Measurements from ENCODE around the gene PPP1R15B.

The PPP1R15B gene

DNA sequence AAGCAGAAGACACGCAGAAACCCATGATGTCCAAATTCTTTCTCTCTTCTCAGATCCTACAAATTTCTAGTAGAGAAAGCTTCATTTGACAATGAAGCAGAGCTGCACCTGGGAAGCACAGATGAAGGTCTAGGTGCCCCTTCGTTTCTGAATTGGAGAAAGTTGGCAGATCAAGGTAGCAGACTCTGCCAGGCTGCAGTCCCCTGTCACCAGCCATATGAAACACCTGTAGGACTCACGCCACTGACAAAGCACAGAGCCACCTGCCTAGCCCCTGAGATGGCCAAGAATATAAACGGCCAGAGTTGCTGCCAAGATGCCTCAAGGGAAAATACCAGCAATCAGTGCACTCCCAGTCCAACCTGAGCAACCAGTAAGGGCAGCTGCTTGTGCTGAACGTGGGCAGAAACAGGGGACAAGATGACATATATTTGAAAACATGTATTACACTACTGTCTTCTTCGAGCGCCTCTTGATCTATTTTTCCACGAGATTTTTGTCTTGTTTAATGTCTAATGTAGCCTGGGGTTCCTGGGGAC is 31.3 kb downstream of the PPP1R15B start:
- no peak for DNase-seq (ENCODE audit: low read depth, low spot score)
- H3K4me3 ChIP-seq (ENCODE audit: low read depth, low read length): no peak overlapping the region
- in situ Hi-C loops (cut with HindIII; ENCODE audit: low sequenced_read_pairs): no loop called here
- TF ChIP-seq, protein P1, sequence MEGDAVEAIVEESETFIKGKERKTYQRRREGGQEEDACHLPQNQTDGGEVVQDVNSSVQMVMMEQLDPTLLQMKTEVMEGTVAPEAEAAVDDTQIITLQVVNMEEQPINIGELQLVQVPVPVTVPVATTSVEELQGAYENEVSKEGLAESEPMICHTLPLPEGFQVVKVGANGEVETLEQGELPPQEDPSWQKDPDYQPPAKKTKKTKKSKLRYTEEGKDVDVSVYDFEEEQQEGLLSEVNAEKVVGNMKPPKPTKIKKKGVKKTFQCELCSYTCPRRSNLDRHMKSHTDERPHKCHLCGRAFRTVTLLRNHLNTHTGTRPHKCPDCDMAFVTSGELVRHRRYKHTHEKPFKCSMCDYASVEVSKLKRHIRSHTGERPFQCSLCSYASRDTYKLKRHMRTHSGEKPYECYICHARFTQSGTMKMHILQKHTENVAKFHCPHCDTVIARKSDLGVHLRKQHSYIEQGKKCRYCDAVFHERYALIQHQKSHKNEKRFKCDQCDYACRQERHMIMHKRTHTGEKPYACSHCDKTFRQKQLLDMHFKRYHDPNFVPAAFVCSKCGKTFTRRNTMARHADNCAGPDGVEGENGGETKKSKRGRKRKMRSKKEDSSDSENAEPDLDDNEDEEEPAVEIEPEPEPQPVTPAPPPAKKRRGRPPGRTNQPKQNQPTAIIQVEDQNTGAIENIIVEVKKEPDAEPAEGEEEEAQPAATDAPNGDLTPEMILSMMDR (IDR thresholded peaks at IDR 0.05; ENCODE audit: low read depth, low read length): no peak

DNA sequence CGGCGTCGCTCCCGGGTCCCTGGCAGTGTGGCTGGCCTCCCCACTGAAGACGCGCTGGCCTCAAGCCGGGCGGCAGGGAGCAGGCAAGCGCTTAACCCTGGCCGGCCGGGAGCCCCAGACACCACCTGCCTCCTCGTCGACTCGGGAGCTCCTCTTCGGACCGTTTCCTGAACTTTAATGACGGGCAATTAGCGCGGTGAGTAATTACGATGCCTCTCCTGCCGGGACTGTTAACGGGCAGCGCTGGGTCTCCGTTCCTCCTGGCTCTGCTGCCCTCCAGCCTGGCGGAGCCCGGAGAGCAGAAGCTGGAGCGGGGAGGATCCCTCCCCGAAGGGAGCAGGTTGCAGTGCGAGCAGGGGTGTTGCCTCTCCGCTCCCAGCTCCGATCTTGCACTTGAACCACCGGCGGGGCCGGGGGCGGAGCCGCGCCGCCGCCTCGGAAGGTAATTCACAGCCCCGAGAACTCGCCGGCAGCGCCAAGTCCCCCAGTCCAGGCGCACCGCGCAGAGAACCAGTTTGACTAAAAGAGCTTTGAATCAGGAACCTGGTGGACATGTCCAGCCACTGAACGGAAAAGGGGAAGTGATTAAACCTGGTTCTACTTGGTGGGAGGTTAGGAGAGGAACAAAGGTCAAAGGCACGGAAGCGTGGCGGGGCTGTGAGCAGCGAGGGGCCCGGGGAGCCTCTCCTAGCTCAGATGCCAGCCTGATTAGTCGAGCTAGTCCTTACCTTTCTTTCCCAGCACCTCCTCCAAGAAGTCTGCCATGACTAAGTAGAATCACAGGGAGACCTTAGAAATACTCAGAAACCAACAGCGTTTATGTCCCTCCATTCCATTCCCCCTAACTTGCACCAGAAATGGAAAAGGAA is 33.6 kb downstream of the PPP1R15B start:
- DNase-seq (ENCODE audit: low read depth, low spot score): no peak
- TF ChIP-seq, protein P1 (IDR thresholded peaks at IDR 0.05; ENCODE audit: low read depth, low read length): no peak
- H3K4me3 ChIP-seq (ENCODE audit: low read depth, low read length): peak overlapping the region; percentile 34
- in situ Hi-C loops (cut with HindIII; ENCODE audit: low sequenced_read_pairs): no loop called here

GRCh38 chr1:204376919-204377799 is 34.5 kb downstream of the PPP1R15B start:
- no peak for DNase-seq (ENCODE audit: low read depth, low spot score)
- H3K4me3 ChIP-seq (ENCODE audit: low read depth, low read length): no peak overlapping the region
- TF ChIP-seq, protein P1 (IDR thresholded peaks at IDR 0.05; ENCODE audit: low read depth, low read length): no peak
- in situ Hi-C loops (cut with HindIII; ENCODE audit: low sequenced_read_pairs): no loop called here

GRCh38 chr1:204376465-204376864 is 35.2 kb downstream of the PPP1R15B start:
- no peak overlapping the region for H3K4me3 ChIP-seq (ENCODE audit: low read depth, low read length)
- DNase-seq (ENCODE audit: low read depth, low spot score): no peak
- TF ChIP-seq, protein P1 (IDR thresholded peaks at IDR 0.05; ENCODE audit: low read depth, low read length): no peak
- in situ Hi-C loops (cut with HindIII; ENCODE audit: low sequenced_read_pairs): no loop called here

- no peak overlapping the region for H3K4me3 ChIP-seq (ENCODE audit: low read depth, low read length)
- DNase-seq (ENCODE audit: low read depth, low spot score): no peak
- TF ChIP-seq, protein P1 (IDR thresholded peaks at IDR 0.05; ENCODE audit: low read depth, low read length): no peak
- in situ Hi-C loops (cut with HindIII; ENCODE audit: low sequenced_read_pairs): no loop called here
Observed at GRCh38 chr1:204373911-204374310, 37.7 kb downstream of the PPP1R15B start.

- DNase-seq (ENCODE audit: low read depth, low spot score): no peak
- H3K4me3 ChIP-seq (ENCODE audit: low read depth, low read length): no peak overlapping the region
Observed at GRCh38 chr1:204370176-204370575, 41.4 kb downstream of the PPP1R15B start.

More at GRCh38 chr1:204370176-204370575, 41.4 kb downstream of the PPP1R15B start:
- in situ Hi-C loops (cut with HindIII; ENCODE audit: low sequenced_read_pairs): no loop called here
- TF ChIP-seq, protein P1 (IDR thresholded peaks at IDR 0.05; ENCODE audit: low read depth, low read length): no peak

All from astrocyte of the spinal cord (primary cell).